T follicular helper cell (primary cell): Measurements from ENCODE around the gene FBXL17.
"Not testable (repeated sequence)": the region's sequence is repeated elsewhere in the genome, so short reads cannot be mapped to it uniquely, and the experiment has no call there.

Experiments used
- DNase-seq: peaks from one replicate; pipeline ENCODE4 v3.0.0-alpha.2; 2020; ENCODE audit warnings: low read depth

The FBXL17 gene

DNA sequence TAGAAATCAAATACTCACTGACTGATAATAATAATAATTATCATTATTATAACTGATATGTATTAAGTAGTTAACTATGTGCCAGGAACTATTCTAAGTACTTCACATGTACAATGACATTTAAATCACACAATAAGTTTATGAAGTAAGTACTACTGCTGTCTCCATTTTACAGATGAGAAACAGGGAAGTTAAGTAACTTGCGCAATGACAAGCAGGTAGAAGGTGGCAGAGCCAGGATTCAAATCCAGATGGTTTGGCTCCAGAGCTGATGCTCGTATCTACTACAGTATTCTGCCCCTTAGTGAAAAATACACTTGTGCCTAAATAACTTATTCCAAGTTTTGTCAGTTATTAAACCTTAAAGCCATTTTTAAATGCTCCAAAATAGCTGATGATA is 217.3 kb downstream of the FBXL17 start:
- DNase-seq: no peak

DNA sequence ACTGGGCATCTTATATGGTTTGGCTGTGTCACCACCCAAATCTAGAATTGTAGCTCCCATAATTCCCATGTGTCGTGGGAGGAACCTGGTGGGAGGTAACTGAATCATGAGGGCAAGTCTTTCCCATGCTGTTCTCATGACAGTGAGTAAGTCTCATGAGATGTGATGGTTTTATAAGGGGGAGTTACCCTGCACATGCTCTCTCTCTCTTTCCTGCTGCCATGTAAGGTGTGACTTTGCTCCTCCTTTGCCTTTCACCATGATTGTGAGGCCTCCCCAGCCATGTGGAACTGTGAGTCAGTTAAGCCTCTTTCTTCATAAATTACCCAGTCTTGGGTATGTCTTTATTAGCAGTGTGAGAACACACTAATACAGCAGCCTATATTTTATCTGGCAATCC is 229.0 kb downstream of the FBXL17 start:
- DNase-seq: not testable (repeated sequence)

DNA sequence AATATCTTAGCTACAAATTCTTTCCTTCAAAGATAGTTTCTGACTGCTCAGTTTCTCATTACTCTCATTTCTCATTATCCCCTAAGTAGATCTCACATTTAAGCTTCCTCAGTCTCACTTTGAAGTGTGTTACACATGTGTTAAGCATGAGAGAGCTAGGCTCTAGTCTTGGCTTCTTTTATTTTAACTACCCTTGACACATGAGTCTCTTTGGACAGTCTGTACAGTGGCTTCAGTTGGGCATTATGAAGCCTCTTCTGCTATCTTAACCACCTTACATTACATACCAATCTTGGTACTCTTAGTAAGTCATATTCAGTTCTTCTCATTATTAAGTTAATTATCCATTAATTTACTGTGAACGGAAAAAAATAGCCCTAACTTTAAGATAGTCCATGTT is 232.5 kb downstream of the FBXL17 start:
- DNase-seq: no peak

- DNase-seq: no peak
Observed at GRCh38 chr5:108148715-108149139, 233.2 kb downstream of the FBXL17 start.

- no peak for DNase-seq
Observed at GRCh38 chr5:108146222-108146621, 235.7 kb downstream of the FBXL17 start.

- DNase-seq: no peak
Observed at GRCh38 chr5:108145351-108145750, 236.5 kb downstream of the FBXL17 start.

DNA sequence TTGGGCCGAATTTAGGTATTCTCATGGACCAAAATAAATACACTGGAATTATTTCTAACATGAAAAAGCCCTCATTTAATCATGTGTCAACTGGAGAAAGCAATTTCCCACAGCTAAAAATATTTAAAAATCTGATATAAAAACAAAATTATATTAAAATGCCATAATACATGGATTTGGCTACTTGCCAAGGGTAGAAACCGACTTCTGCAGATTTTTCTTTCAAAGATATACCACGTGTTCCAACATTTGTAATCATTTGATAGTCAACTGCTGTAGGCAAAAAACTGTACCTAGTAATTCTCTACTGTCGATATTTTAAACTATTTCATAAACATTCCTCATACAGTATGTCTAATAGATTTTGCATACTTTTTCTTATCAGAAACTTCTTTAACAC is 237.6 kb downstream of the FBXL17 start:
- no peak for DNase-seq

DNA sequence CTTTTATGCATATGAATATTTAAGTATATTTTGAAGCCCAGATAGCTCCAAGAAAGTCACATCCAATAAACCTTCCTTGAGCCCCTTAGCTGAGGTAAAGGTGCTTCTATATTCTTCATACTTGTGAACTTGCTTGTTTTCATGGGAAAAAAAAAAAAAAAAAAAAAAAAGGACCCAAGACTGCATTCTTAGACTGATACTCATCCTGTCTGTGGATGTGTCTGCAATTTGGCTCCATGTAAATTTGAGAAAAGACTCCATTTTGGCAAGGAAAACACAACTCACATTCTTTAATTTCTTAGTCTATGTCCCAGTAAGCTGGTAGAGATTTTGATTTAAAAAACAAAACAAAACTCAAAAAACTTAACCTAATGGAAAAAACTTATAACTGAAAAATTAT is 238.3 kb downstream of the FBXL17 start:
- DNase-seq: no peak

DNA sequence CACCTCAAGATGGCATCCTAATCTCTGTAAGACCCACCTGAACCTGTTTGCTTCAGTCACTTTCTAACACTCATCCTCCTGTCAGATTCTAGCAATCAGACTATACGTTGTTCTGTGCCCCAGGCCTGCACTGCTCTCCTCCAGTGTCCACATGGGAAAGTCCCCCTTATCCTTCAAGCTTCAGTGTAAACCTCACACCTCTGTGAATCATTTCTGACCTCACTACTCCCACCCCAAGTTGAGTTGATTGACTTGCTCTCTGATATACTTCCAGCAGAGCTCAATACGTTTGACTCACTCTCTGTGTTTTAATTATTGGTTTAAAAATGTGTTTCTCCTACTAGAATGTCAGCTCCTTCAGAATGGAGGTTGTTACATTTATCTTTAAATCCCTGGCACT is 240.2 kb downstream of the FBXL17 start:
- DNase-seq: no peak

- DNase-seq: no peak
Observed at GRCh38 chr5:108136493-108136892, 245.4 kb downstream of the FBXL17 start.

DNA sequence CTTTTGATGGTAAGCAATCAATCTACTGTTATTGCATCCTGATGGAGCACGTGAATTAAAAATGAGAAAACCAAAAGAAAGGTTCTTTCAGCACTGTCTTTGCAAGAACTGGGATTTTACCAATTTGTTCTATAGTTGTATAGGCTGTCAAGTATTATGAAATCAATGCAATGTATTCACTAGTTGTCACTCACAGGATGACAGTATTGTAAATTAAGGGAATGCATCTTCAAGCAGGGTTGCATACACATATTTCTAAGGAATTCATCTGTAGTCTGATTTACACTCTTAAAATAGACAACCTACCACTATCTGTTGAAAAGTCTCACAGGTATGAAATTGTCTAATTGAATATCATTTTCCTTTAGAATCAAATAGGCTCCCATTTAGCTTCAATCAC is 252.8 kb downstream of the FBXL17 start:
- no peak for DNase-seq

GRCh38 chr5:108125771-108126511 is 256.0 kb downstream of the FBXL17 start:
- no peak for DNase-seq

- DNase-seq: no peak
Observed at GRCh38 chr5:108124596-108124995, 257.3 kb downstream of the FBXL17 start.

GRCh38 chr5:108122702-108123101 is 259.2 kb downstream of the FBXL17 start:
- DNase-seq: no peak

GRCh38 chr5:108118813-108119514 is 262.9 kb downstream of the FBXL17 start:
- no peak for DNase-seq

DNA sequence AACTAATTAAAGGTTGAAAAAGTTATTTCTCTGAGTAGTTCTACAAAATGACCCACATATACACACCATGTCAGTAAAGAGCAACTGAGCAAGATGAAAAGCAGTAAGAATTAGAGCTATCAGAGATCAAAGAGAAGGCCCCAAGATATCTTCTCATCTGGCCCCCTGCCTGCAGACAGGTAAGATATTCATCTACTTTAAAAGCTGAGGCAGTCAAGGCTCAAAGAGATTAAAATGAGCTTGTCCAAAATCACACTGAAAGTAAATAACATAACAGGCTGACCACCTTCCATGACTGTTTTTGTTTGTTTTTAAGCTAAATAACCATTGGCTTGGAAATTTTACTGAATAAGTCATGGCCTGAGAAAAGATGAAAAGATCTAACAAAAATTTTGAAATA is 266.2 kb downstream of the FBXL17 start:
- no peak for DNase-seq

GRCh38 chr5:108113950-108114349 is 267.9 kb downstream of the FBXL17 start:
- DNase-seq: no peak

DNA sequence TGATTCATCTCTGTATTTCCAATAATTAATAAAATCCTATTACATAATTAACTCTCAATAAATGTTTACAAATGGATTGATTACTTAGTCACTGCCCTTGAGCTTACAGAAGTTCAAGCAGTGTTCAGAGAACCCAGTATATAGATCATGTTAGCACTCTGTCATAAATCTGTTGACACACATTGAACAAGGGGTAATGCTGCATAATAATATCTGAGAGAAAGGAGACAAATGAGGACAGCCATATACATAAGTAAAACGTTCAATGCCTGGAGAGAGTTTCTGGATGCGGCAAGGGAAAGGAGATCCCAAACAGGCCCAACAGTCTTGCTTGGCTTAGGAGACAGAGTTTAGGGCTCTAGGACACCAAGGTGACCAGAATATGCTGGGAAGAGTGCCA is 270.2 kb downstream of the FBXL17 start:
- DNase-seq: no peak

DNA sequence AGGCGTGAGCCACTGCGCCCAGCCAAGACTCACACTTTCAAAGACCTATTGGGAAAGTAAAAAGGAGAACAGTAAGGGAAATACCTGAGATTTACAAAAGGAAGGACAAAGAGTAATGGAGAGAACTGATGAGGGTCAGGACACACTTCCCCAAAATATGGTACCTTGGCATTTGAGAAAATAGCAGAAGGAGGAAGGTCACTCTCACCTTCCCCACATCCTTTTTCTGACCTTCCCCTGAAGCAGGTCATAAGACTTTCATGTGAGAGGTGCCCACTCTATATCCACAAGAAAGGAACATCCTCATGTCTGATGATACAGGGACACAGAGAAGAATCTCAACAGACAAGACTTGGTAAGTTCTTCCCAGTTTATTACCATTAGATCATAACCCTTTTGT is 272.8 kb downstream of the FBXL17 start:
- DNase-seq: no peak

- no peak for DNase-seq
Observed at GRCh38 chr5:108104448-108104847, 277.4 kb downstream of the FBXL17 start.

GRCh38 chr5:108102463-108102862 is 279.4 kb downstream of the FBXL17 start:
- no peak for DNase-seq

DNA sequence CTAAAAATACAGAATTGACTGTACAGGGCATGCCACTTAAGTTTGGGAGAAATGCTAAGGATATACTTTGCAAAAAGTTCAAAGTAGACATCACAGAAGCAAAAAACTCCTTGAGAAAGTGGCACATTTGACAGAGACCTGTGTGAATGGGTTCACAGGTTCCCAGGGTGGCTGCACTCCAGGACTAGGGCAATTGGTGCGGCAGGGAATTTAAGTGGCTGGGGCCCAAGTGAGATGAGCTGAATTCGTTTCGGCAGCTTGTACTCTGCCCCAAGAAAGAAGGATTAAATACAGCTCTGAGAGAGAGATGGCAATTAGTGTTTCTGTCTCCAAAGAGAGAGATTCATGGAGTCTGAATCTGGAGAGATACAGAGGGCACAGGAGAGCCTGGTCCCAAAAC is 280.1 kb downstream of the FBXL17 start:
- no peak for DNase-seq

DNA sequence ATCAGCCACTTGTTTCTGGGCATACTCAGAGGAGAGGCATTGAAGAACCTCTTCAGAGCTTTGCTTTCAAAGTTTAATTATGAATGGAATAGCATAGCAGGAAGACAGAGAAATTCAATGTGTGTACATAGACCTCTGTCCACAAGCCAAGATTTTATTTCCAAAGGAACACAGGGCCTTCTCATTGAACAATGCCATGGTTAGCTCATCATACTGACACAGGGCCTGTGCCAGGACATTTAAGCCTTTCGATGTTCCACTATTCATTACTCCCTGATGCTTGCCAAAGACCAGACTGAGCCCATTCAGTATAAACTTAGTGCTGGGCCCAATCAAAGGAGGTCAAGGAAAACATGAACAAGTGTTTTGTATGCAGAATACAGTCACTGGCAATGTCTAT is 280.8 kb downstream of the FBXL17 start:
- no peak for DNase-seq

DNA sequence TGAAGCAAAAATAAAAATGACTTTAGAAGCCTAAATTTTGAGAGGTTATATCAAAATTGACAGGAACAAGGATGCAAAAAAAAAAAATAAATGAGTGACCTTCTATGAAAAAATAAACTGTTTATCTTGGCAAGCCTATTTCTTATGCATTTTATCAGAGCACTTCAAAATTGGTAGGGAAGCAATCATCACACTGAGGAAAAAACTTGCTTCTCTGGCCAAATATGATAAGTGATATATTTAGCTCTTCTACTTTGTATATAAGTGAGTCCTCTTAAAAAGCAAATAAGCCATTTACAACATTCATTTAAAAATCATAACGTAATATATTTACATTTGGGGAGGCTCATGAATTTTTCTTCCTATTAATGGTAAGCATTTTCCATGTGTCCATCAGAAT is 287.1 kb downstream of the FBXL17 start:
- no peak for DNase-seq
